Mammary epithelial cell (primary cell): ENCODE results near the gene DRGX.

Experiments used
- CTCF ChIP-seq, 2 donors: IDR thresholded peaks in 1 of 2; conservative IDR thresholded peaks in 1 of 2; 2 replicates each; pipeline ENCODE4 v1.5.1; 2011 to 2012; ENCODE audit warnings: inconsistent platforms in 2 of 2, low read length in 2 of 2, mild to moderate bottlenecking in 2 of 2, control low read depth in 1 of 2, low read depth in 1 of 2; ENCODE audit not compliant: insufficient read depth in 1 of 2; ENCODE audit errors: extremely low read depth in 1 of 2
- EZH2 ChIP-seq: IDR thresholded peaks from 2 replicates; pipeline ENCODE4 v1.6.1; 2012; ENCODE audit warnings: low read length, inconsistent platforms, borderline replicate concordance

- TF ChIP-seq CTCF (conservative IDR thresholded peaks at IDR 0.05 in 1 of 2, IDR thresholded peaks at IDR 0.05 in 1 of 2; ENCODE audit: extremely low read depth in 1 of 2, insufficient read depth in 1 of 2, low read depth in 1 of 2, low read length in 2 of 2) (no peak), EZH2 (no peak)
Observed at GRCh38 chr10:49329146-49329505, 66.8 kb downstream of the DRGX start.
